Upper lobe of left lung (tissue), 6 donors: Measurements from ENCODE around the gene HNRNPA1. TPM values are rescaled to one million over a fixed set of nuclear protein-coding genes. Genes with fewer than 3 reads are reported as not detected.

Experiments used
- ATAC-seq, 2 donors: fragments of 200-7000 bp; cut with Tn5 transposase; one replicate each; pipeline ENCODE4 v1.9.1; 2022; ENCODE audit warnings: mild to moderate bottlenecking in 2 of 2, moderate library complexity in 2 of 2; ENCODE audit not compliant: low FRiP score in 2 of 2
- DNase-seq, 2 donors: peaks; one replicate each; pipeline ENCODE4 v3.0.0-alpha.2; 2019 to 2020
- H3K27ac ChIP-seq, 4 donors: fragments of 200-600 bp; sonication (generic); one replicate each; pipeline ENCODE4 v1.5.1; 2016 to 2019
- H3K27me3 ChIP-seq, 4 donors: fragments of 200-600 bp; sonication (generic); one replicate each; pipeline ENCODE4 v1.5.1; 2017 to 2019
- H3K36me3 ChIP-seq, 4 donors: fragments of 200-600 bp; sonication (generic); one replicate each; pipeline ENCODE4 v1.5.1; 2016 to 2019
- H3K4me1 ChIP-seq, 4 donors: fragments of 200-600 bp; sonication (generic); one replicate each; pipeline ENCODE4 v1.5.1; 2018 to 2019
- H3K4me3 ChIP-seq, 4 donors: fragments of 200-600 bp; sonication (generic); one replicate each; pipeline ENCODE4 v1.5.1; 2017 to 2019; ENCODE audit warnings: mild to moderate bottlenecking in 2 of 4, moderate library complexity in 1 of 4
- H3K9me3 ChIP-seq, 4 donors: fragments of 200-600 bp; sonication (generic); one replicate each; pipeline ENCODE4 v1.5.1; 2018 to 2019
- EP300 ChIP-seq, 4 donors: sonication (generic); formaldehyde crosslinking; IDR thresholded peaks; one replicate each; pipeline ENCODE4 v1.5.1; 2017; ENCODE audit warnings: antibody characterized with exemption in 4 of 4, control low read depth in 2 of 4
- POLR2A ChIP-seq, 4 donors: fragments of 450-650 bp; IDR thresholded peaks; one replicate each; pipeline ENCODE4 v1.5.1; 2016 to 2017; ENCODE audit warnings: antibody characterized with exemption in 4 of 4, mild to moderate bottlenecking in 2 of 4
- POLR2AphosphoS5 ChIP-seq, 2 donors: sonication (generic); formaldehyde crosslinking; IDR thresholded peaks; one replicate each; pipeline ENCODE4 v1.5.1; 2017; ENCODE audit warnings: antibody characterized with exemption in 2 of 2
- WGBS, 2 donors: methylation state at CpG; one replicate each; pipeline ENCODE4 v1.1.5; 2017 to 2018; 5-methylcytosine and 5-hydroxymethylcytosine counted together
- total RNA-seq, 6 donors: library from RNA; depleted of rRNA in 4 of 6; stranded (reverse); fragments of >200 nt in 4 of 6; gene quantifications; one replicate each; pipeline versions ENCODE4 v1.1.0 to v1.2.1, GENCODE V29; 2016 to 2021
- TF ChIP-seq, protein P1 (sequence below), 6 experiments: fragments of 450-650 bp in 4 of 6; fragments of 200-600 bp in 2 of 6; sonication (generic) in 2 of 6; IDR thresholded peaks; one replicate each; pipeline ENCODE4 v1.5.1; 2016 to 2019; ENCODE audit warnings: antibody characterized with exemption in 6 of 6
- donor health status: DM: no; HTN: no; CAD: no; lungs with moderate emphysema.
- donor health status: DM: no; HTN: yes; CAD: no; lungs with severe emphysema.

HNRNPA1 gene
- total RNA-seq, 6 donors from 2014 or later = 255 to 870 (median 475) TPM

DNA sequence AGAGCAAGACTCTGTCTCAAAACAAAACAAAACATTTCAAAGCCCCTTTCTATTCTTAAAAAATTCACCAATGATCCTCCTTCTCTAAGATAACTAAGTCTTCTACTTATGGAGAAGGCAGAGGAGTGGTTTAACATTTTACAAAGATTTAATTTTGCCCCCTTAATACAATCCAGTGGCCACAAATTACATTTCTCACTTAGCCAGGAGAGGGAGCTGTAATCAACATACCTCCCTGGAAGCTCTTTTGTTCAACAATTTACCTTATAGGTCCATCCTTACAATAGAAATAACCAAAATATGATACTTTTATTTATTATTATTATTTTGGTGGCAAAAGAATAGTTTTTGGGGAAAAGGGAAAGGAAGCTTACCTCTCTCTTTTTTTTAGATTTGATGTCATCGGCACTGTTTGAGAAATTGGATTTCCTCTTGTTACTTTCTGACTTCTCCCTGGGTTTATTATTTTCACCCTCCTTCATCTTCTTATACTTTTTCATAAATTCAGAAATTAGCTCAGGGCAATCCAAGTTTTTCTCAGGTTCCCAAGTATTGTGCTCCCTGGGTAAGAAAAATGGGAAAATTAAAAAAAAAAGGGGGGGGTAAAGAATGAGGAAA is 28.8 kb upstream of the HNRNPA1 start:
- no peak for DNase-seq
- peaks cover 0 to 57% (median 24%) of the 10 kb centered on the region in 4 donors for H3K36me3 ChIP-seq
- 89 to 100% methylated on average over 1 of the region's 1 CpG for WGBS, 2 donors
- TF ChIP-seq, protein P1, sequence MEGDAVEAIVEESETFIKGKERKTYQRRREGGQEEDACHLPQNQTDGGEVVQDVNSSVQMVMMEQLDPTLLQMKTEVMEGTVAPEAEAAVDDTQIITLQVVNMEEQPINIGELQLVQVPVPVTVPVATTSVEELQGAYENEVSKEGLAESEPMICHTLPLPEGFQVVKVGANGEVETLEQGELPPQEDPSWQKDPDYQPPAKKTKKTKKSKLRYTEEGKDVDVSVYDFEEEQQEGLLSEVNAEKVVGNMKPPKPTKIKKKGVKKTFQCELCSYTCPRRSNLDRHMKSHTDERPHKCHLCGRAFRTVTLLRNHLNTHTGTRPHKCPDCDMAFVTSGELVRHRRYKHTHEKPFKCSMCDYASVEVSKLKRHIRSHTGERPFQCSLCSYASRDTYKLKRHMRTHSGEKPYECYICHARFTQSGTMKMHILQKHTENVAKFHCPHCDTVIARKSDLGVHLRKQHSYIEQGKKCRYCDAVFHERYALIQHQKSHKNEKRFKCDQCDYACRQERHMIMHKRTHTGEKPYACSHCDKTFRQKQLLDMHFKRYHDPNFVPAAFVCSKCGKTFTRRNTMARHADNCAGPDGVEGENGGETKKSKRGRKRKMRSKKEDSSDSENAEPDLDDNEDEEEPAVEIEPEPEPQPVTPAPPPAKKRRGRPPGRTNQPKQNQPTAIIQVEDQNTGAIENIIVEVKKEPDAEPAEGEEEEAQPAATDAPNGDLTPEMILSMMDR (IDR thresholded peaks at IDR 0.05) = peak; percentile 15 to 62 (median 50)
- no peak for TF ChIP-seq POLR2A (IDR thresholded peaks at IDR 0.05)
- TF ChIP-seq POLR2AphosphoS5 (IDR thresholded peaks at IDR 0.05) = no peak
- no peak for TF ChIP-seq EP300 (IDR thresholded peaks at IDR 0.05)
- no peak overlapping the region for H3K27ac ChIP-seq
- H3K4me1 ChIP-seq = no peaks in the 10 kb centered on the region
- H3K9me3 ChIP-seq = no peaks in the 10 kb centered on the region
- peak in 1 of 2 donors; percentile 76 for ATAC-seq
- no peak overlapping the region for H3K4me3 ChIP-seq
- H3K27me3 ChIP-seq = no peaks in the 10 kb centered on the region

DNA sequence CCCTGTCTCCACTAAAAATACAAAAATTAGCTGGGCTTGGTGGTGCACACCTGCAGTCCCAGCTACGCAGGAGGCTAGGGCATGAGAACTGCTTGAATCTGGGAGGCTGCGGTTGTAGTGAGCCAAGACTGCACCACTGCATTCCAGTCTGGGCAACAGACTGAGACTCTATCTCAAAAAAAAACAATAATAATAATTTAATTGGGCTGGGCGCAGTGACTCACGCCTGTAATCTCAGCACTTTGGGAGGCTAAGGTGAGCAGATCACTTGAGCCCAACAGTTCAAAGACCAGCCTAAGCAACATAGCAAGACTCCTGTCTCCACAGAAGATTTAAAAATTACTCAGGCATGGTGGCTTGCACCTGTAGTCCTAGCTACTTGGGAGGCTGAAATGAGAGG is 27.3 kb upstream of the HNRNPA1 start:
- TF ChIP-seq, protein P1 (IDR thresholded peaks at IDR 0.05) = no peak
- TF ChIP-seq POLR2A (IDR thresholded peaks at IDR 0.05) (no peak), POLR2AphosphoS5 (IDR thresholded peaks at IDR 0.05) (no peak), EP300 (IDR thresholded peaks at IDR 0.05) (no peak)
- no peaks in the 10 kb centered on the region for H3K9me3 ChIP-seq
- H3K4me3 ChIP-seq = no peak overlapping the region
- no peak for ATAC-seq
- H3K4me1 ChIP-seq = peaks cover 0 to under 1% (median under 1%) of the 10 kb centered on the region in 4 donors
- H3K27me3 ChIP-seq = no peaks in the 10 kb centered on the region
- WGBS, 2 donors = 94 to 98% methylated on average over 4 of the region's 4 CpGs
- DNase-seq = no peak
- peaks cover 0 to 62% (median 27%) of the 10 kb centered on the region in 4 donors for H3K36me3 ChIP-seq
- H3K27ac ChIP-seq = no peak overlapping the region

DNA sequence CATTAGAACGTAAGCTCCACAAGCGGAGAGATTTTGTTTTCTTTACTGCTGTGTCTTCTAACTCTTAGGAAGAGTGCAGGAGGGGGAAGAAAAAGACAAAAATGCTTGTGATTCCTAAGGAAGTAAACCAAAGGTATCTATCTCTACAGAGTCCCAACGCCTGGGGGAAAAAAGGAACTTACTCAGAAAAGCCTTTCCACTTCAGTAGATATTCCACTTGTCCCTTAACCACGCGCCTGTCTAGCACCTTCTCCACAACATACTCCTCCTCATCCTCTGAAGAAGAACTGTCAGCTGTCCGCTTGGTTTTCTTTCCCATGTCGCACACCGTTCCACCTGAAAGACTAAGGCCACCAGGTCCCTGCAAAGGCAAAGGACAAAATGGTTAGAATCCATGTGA is 23.2 kb upstream of the HNRNPA1 start:
- WGBS, 2 donors = 89 to 90% methylated on average over 8 of the region's 8 CpGs
- DNase-seq (no peak), ATAC-seq (no peak)
- H3K9me3 ChIP-seq = no peaks in the 10 kb centered on the region
- H3K4me3 ChIP-seq = no peak overlapping the region
- peaks cover 0 to 38% (median 19%) of the 10 kb centered on the region in 4 donors for H3K36me3 ChIP-seq
- H3K4me1 ChIP-seq = peaks cover 19 to 24% (median 23%) of the 10 kb centered on the region in 4 donors
- no peak overlapping the region for H3K27ac ChIP-seq
- no peaks in the 10 kb centered on the region for H3K27me3 ChIP-seq
- TF ChIP-seq POLR2A (IDR thresholded peaks at IDR 0.05) = no peak
- TF ChIP-seq, protein P1 (IDR thresholded peaks at IDR 0.05) = no peak
- TF ChIP-seq POLR2AphosphoS5 (IDR thresholded peaks at IDR 0.05) = no peak
- TF ChIP-seq EP300 (IDR thresholded peaks at IDR 0.05) = no peak

DNA sequence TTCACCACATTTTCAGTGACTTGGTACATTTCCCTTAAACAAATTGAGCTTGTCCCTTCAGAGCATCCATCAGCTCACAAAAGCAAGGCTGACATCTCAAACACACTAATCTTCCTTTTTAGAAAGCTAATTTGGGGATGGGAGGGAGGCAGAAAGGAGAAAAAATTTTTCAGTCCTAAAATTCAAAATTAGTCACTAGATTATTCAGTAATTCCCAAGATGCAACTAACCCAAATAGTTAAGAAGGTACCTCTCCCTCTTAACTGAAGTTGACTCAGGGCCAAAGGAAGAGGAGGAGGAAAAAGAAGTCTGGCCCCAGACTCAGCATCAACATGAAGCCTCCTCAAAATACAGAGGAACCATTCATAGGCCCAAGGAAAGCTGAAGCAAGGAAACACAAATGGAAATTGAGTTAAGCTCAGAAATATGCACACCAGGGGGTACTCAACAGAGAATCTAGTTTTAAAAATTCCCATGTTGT is 22.3 kb upstream of the HNRNPA1 start:
- peaks cover 0 to 34% (median 18%) of the 10 kb centered on the region in 4 donors for H3K36me3 ChIP-seq
- no peak overlapping the region for H3K4me3 ChIP-seq
- no peaks in the 10 kb centered on the region for H3K27me3 ChIP-seq
- TF ChIP-seq EP300 (IDR thresholded peaks at IDR 0.05) = no peak
- no peak for TF ChIP-seq POLR2AphosphoS5 (IDR thresholded peaks at IDR 0.05)
- TF ChIP-seq POLR2A (IDR thresholded peaks at IDR 0.05) = no peak
- TF ChIP-seq, protein P1 (IDR thresholded peaks at IDR 0.05) = no peak
- no peaks in the 10 kb centered on the region for H3K9me3 ChIP-seq
- DNase-seq = no peak
- no peak for ATAC-seq
- H3K4me1 ChIP-seq = peaks cover 19 to 31% (median 27%) of the 10 kb centered on the region in 4 donors
- H3K27ac ChIP-seq = peak overlapping the region in 2 of 4 donors; percentile 2 to 4
